ENCODE measurements around the gene ZNF526.

GRCh38 chr19:42174188-42174587, 45.9 kb upstream of the ZNF526 start:
- no peak for TF ChIP-seq CTCF (IDR thresholded peaks at IDR 0.05)
- no peak for TF ChIP-seq POLR2A (IDR thresholded peaks at IDR 0.05)

Measured in esophagus squamous epithelium (tissue), 4 donors.